ENCODE data around the gene ADPRM.

GRCh38 chr17:10743316-10744009, 46.1 kb downstream of the ADPRM start:
- TF ChIP-seq CTCF (IDR thresholded peaks at IDR 0.05; ENCODE audit: extremely low read depth in 1 of 2, insufficient read depth in 1 of 2, low read depth in 1 of 2, low read length in 2 of 2) (no peak), MAX (IDR thresholded peaks at IDR 0.05; ENCODE audit: insufficient read depth, insufficient read length) (no peak), POLR2A (IDR thresholded peaks at IDR 0.05; ENCODE audit: low read depth, low read length) (no peak), EZH2 (IDR thresholded peaks at IDR 0.05; ENCODE audit: borderline replicate concordance, low read depth, low read length, severe bottlenecking) (no peak), POLR2AphosphoS5 (IDR thresholded peaks at IDR 0.05; ENCODE audit: insufficient read depth, low read depth, low read length) (no peak), JUN (IDR thresholded peaks at IDR 0.05; ENCODE audit: borderline replicate concordance, insufficient read depth, insufficient read length, low read depth) (no peak), MYC (IDR thresholded peaks at IDR 0.05; ENCODE audit: low read depth, low read length) (no peak), GATA2 (IDR thresholded peaks at IDR 0.05; ENCODE audit: insufficient read depth, insufficient read length, low read depth, low read length) (no peak), FOS (IDR thresholded peaks at IDR 0.05; ENCODE audit: borderline replicate concordance, insufficient read depth, low read length) (no peak)

All from endothelial cell of umbilical vein (primary cell).